HFFc6 (cell line): ENCODE results near the gene KIDINS220. TPM values are rescaled to one million over a fixed set of nuclear protein-coding genes. Genes with fewer than 3 reads are reported as not detected.

ENCODE experiments used
- DNase-seq: peaks from one replicate; pipeline ENCODE4 v3.0.0-alpha.2; 2018
- H3K27ac Mint-ChIP-seq: 2 replicates; pipeline ENCODE4 v1.8.0; 2020; ENCODE audit warnings: mild to moderate bottlenecking, mixed read lengths
- H3K27me3 Mint-ChIP-seq: 2 replicates; pipeline ENCODE4 v1.8.0; 2021; ENCODE audit warnings: mild to moderate bottlenecking, moderate library complexity, mixed read lengths; ENCODE audit not compliant: insufficient read depth
- H3K36me3 Mint-ChIP-seq: 2 replicates; pipeline ENCODE4 v1.8.0; 2021; ENCODE audit warnings: low read depth, mixed read lengths
- H3K4me1 Mint-ChIP-seq: 2 replicates; pipeline ENCODE4 v1.8.0; 2020; ENCODE audit warnings: low read depth, mixed read lengths
- H3K4me3 Mint-ChIP-seq: 2 replicates; pipeline ENCODE4 v1.8.0; 2020; ENCODE audit warnings: mild to moderate bottlenecking, moderate library complexity, mixed read lengths
- H3K9me3 Mint-ChIP-seq: 2 replicates; pipeline ENCODE4 v1.8.0; 2020; ENCODE audit warnings: mild to moderate bottlenecking, mixed read lengths
- CTCF ChIP-seq: fragments of 200-600 bp; sonication (generic); IDR thresholded peaks from 2 replicates; pipeline ENCODE4 v1.5.0; 2021; ENCODE audit warnings: antibody characterized with exemption, mild to moderate bottlenecking
- total RNA-seq, 6 experiments: library from RNA; stranded (reverse); fragmentation: NEBNext Ultra II Directional; extraction: Animal tissue kit (Norgen Biotek cat#: 25700); gene quantifications; 2 replicates in 1 of 6; 3 replicates in 5 of 6; pipeline ENCODE4 v1.2.3, GENCODE V29; 2021

Gene KIDINS220
- total RNA-seq, 6 experiments from 2014 or later: 34.5 to 42.2 (median 38.2) TPM

DNA sequence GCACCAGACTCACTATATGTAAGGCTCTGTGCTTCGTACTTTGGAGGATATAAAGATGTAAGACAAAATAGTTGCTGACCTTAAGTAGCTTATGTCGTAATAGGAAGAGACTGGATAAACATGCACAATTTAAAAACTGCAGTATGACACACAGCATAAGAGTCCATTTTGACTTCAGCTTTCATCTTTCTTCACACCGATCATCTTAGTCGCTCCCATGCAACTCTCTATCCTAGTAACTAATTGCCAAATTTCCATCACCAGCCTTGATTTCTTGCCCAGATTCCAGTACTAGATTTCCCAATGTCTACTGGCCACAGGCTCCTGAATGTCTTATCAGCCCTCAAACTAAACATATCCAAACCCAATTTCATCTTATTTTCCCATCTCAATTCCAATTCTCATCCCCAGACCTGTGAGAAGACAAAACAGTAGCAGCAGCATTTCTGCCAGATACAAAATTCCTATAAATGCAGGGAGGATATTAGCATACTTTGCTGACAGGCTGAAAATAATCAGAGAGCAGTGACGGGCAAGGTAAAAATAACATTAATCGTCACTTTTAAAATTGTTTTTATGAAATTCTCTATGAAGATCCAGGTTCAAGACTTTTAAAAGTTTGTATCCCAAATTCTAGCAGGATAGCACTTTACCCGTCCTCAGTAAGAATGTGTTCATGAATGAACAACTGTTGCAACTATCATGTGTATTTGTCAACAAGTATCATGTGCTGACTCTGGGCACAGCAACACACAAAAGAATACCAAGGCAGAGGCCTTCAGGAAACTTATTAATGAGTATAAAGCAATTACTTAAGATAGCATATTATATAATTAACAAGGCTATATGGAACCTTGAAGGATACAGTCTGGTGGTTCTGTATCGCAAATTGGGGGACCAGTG lies 42.2 kb downstream of the KIDINS220 start:
- H3K27ac Mint-ChIP-seq: peak overlapping the region; percentile 47
- peaks cover 27% of the 10 kb centered on the region for H3K4me1 Mint-ChIP-seq
- H3K9me3 Mint-ChIP-seq: no peaks in the 10 kb centered on the region
- peak overlapping the region; percentile 0; the same call in 1 of the 2 replicates for H3K4me3 Mint-ChIP-seq
- peak; percentile 74 for DNase-seq
- peaks cover 34% of the 10 kb centered on the region for H3K36me3 Mint-ChIP-seq
- no peak for TF ChIP-seq CTCF
- peaks cover 2% of the 10 kb centered on the region; the same call in 1 of the 2 replicates for H3K27me3 Mint-ChIP-seq

DNA sequence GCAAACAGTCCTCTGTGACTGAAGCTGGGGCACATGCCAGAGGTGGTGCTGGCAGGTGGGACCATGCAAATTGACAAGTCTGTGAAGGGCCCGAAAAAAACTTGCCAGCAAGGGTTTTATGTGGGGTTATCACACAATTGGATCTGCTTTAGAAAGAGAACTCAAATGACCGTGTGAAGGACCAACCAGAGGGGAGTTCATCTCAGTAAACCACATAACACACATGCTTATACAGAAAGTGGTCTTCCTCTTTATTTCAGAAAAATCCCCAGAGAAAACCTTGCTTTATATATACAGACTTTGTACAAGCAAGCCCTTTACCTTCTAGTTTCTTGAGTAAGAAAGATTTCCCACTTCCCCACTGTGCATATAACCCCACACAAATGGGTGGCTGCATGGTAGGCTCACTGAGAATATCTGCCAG lies 46.7 kb downstream of the KIDINS220 start:
- H3K4me1 Mint-ChIP-seq: peaks cover 13% of the 10 kb centered on the region

GRCh38 chr2:8786463-8786862 lies 51.0 kb downstream of the KIDINS220 start:
- Mint-ChIP-seq H3K36me3 (peaks cover 52% of the 10 kb centered on the region), H3K4me1 (peaks cover 9% of the 10 kb centered on the region), H3K4me3 (no peak overlapping the region), H3K27me3 (no peaks in the 10 kb centered on the region), H3K27ac (no peak overlapping the region), H3K9me3 (no peaks in the 10 kb centered on the region)
- TF ChIP-seq CTCF: no peak
- DNase-seq: no peak

More for the DNA sequence above, 46.7 kb downstream of the KIDINS220 start:
- no peak for DNase-seq
- Mint-ChIP-seq H3K27ac (no peak overlapping the region), H3K4me3 (no peak overlapping the region), H3K9me3 (no peaks in the 10 kb centered on the region), H3K36me3 (peaks cover 45% of the 10 kb centered on the region), H3K27me3 (no peaks in the 10 kb centered on the region)
- TF ChIP-seq CTCF: no peak

GRCh38 chr2:8779795-8780671 lies 57.4 kb downstream of the KIDINS220 start:
- no peak for TF ChIP-seq CTCF
- no peak for DNase-seq
- no peaks in the 10 kb centered on the region for H3K9me3 Mint-ChIP-seq
- no peaks in the 10 kb centered on the region for H3K27me3 Mint-ChIP-seq
- H3K4me1 Mint-ChIP-seq: peaks cover 9% of the 10 kb centered on the region
- no peak overlapping the region for H3K27ac Mint-ChIP-seq
- no peak overlapping the region for H3K4me3 Mint-ChIP-seq
- H3K36me3 Mint-ChIP-seq: peaks cover 32% of the 10 kb centered on the region

GRCh38 chr2:8774371-8774770 lies 63.0 kb downstream of the KIDINS220 start:
- Mint-ChIP-seq H3K9me3 (no peaks in the 10 kb centered on the region), H3K27me3 (no peaks in the 10 kb centered on the region), H3K27ac (no peak overlapping the region), H3K4me1 (no peaks in the 10 kb centered on the region), H3K36me3 (peaks cover 21% of the 10 kb centered on the region), H3K4me3 (no peak overlapping the region)
- TF ChIP-seq CTCF: no peak
- DNase-seq: no peak
